Stomach (tissue), 4 donors: ENCODE measurements around the gene SENP7.
"Not testable (repeated sequence)": the region's sequence is repeated elsewhere in the genome, so short reads cannot be mapped to it uniquely, and the experiment has no call there.

Source experiments
- POLR2A ChIP-seq, 4 donors: fragments of 450-650 bp; IDR thresholded peaks; one replicate each; pipeline ENCODE4 v1.6.1; 2016; ENCODE audit warnings: antibody characterized with exemption in 4 of 4, control low read depth in 2 of 4, mild to moderate bottlenecking in 1 of 4, moderate library complexity in 1 of 4
- POLR2AphosphoS5 ChIP-seq, 3 donors: sonication (generic); formaldehyde crosslinking; IDR thresholded peaks; one replicate each; pipeline ENCODE4 v1.6.1; 2016; ENCODE audit warnings: antibody characterized with exemption in 3 of 3
- TF ChIP-seq, protein P1 (sequence below), 7 experiments: fragments of 450-650 bp in 4 of 7; fragments of 200-600 bp in 3 of 7; sonication (generic) in 3 of 7; IDR thresholded peaks; one replicate each; pipeline ENCODE4 v1.5.1; 2016 to 2019; ENCODE audit warnings: antibody characterized with exemption in 7 of 7, control low read depth in 2 of 7, mild to moderate bottlenecking in 1 of 7

GRCh38 chr3:101467310-101467663, 45.7 kb downstream of the SENP7 start:
- TF ChIP-seq, protein P1, sequence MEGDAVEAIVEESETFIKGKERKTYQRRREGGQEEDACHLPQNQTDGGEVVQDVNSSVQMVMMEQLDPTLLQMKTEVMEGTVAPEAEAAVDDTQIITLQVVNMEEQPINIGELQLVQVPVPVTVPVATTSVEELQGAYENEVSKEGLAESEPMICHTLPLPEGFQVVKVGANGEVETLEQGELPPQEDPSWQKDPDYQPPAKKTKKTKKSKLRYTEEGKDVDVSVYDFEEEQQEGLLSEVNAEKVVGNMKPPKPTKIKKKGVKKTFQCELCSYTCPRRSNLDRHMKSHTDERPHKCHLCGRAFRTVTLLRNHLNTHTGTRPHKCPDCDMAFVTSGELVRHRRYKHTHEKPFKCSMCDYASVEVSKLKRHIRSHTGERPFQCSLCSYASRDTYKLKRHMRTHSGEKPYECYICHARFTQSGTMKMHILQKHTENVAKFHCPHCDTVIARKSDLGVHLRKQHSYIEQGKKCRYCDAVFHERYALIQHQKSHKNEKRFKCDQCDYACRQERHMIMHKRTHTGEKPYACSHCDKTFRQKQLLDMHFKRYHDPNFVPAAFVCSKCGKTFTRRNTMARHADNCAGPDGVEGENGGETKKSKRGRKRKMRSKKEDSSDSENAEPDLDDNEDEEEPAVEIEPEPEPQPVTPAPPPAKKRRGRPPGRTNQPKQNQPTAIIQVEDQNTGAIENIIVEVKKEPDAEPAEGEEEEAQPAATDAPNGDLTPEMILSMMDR (IDR thresholded peaks at IDR 0.05), result not testable (repeated sequence)
- TF ChIP-seq POLR2AphosphoS5, POLR2A (IDR thresholded peaks at IDR 0.05): not testable (repeated sequence)
